Measurements from ENCODE around the gene MAML3. TPM values are rescaled to one million over a fixed set of nuclear protein-coding genes. Genes with fewer than 3 reads are reported as not detected.

The MAML3 gene
- total RNA-seq, 1 experiment from 2014 or later = 0.43 TPM

GRCh38 chr4:139786494-139787354, 367.3 kb downstream of the MAML3 start:
- no peak for DNase-seq (ENCODE audit: low spot score)

DNA sequence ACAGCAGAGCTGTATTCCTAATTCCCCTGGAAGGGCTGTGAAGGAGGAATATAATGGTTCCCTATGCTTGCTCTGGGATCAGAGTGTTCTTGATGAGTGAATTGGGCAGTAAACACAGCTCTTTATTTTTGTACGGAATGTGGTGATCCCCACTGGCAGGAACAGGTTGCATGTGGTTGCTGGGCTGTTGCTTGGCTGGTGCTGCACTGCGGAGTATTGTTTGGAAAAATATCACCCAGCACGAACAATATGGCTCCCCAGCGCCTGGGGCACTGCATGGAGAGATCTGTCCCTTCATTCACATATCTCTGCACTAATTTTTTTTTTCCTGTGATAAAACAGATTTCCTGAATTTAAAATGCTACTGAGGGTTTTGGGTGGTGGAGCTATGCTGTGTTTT, 368.6 kb downstream of the MAML3 start:
- DNase-seq (ENCODE audit: low spot score) = no peak

- no peak for DNase-seq (ENCODE audit: low spot score)
Observed at GRCh38 chr4:139783741-139784484, 370.1 kb downstream of the MAML3 start.

DNA sequence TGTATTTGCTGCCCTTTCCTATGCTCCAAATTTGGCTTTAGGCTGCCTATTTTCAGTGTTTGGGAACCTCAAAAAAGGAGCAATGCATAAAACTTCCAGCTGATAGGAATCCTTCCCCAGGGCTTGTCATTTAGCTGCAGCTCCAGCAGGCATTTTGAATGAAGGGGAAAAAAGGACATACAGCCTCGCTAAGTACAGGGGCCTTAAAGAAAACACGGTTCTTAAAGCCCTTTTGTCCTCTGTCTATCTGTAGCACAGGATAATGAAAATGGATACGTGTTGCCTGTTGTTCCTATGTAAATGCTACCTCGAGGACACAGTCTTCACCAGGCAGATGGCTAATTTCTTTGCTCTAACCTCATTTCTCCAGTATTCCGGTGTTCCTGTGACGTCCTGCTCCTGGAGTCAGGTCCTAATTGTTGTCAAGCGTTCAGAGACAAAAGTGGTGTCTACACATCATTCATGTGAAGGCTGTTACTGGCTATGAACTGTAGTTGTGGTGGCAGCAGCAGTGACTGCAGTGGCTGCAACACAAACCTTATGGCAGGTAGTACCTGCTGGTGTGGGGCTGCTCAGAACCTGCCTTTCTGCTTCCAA, 371.0 kb downstream of the MAML3 start:
- DNase-seq (ENCODE audit: low spot score) = no peak

DNA sequence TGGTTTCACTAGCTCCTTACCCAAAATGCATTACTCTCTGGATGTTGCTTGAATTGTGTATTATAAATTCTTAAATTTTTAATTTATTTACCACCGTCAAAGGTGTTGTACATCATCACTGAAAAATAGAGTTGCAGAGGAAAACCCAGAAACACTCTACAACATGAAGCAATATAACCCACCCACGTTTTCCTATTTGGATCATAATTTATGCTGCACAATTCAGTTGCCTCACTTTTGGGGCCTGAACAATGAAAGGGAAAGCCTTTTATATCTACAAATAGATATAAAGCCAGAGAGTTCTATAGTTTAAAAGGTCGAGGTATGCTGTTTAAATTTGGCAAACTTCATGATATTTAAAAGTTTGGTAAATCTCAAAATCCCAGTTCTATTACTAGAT, 372.9 kb downstream of the MAML3 start:
- no peak for DNase-seq (ENCODE audit: low spot score)

DNA sequence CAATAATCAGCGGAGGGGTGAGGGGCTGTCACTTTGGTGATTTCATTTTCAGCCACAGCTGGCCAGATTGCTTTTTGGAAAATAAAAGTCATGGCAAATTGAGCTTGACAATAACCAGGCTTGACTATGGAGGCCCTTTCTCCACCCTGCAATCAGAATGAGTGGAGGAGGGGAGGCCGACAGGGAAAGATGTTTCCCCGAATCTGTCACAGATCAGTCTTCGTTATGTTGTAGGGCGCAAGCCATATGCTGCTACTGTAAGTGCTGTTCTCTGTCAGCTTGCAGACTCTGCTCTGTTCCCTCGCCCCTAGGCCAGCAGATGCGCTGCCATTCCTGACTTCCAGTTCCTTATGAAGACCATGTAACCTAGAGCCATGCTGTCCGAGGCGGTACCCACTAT, 374.3 kb downstream of the MAML3 start:
- no peak for DNase-seq (ENCODE audit: low spot score)

- DNase-seq (ENCODE audit: low spot score) = no peak
Observed at GRCh38 chr4:139777757-139778156, 376.2 kb downstream of the MAML3 start.

DNA sequence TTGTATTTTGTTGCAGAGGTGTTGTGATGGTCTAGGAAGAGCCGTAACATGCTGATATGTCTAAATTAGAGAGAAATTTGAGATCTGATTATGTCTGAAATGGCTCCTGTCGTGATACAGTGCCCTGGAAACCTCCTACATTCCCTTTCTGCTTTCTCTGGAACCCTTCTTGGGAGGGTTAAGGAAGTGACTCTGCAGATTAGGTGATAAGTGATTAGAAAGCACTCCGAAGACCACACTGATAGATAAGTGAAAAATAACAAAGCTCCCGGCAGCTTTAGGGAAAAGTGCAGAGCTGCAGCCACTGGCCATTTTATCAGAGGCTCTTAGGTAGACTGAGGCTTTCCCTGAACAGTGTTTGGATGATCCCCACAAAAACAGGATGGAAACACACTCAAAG, 377.7 kb downstream of the MAML3 start:
- DNase-seq (ENCODE audit: low spot score) = no peak

DNA sequence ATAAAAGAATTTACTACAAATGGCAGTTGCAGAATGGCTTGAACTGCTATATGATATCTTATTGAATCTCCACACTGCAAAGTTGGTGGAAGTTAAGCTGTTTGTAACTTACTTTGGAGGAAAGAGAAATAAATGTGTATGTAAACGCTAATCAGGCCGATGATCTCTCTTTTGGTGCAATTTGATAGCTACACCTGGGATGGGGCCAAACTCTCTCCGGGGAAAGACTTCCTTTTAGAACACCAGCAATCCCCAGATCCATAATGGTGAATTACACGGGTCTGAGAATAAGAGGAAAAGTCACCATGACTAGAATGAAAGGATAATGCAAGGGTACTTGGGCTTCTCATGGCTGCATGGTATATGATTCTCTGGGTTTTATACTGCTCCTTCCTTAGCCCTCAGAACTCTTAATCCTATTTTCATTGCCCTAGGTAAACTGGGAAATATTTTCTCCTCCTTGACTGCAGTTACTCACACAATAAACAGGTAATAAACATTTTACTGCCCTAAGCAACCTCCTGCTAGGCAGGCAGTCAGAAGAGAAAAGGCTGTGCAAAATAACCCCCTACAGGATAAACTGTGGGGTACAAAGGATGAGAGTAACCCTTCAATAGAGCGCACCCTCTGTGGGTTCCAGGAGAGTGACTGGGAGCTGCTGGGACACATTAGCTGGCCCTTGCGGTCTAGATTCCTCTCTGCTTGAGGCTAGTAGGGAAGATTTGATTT, 379.1 kb downstream of the MAML3 start:
- DNase-seq (ENCODE audit: low spot score) = no peak

- DNase-seq (ENCODE audit: low spot score) = no peak
Observed at GRCh38 chr4:139773560-139774318, 380.2 kb downstream of the MAML3 start.

- DNase-seq (ENCODE audit: low spot score) = no peak
Observed at GRCh38 chr4:139770361-139770760, 383.6 kb downstream of the MAML3 start.

- no peak for DNase-seq (ENCODE audit: low spot score)
Observed at GRCh38 chr4:139769364-139769763, 384.6 kb downstream of the MAML3 start.

DNA sequence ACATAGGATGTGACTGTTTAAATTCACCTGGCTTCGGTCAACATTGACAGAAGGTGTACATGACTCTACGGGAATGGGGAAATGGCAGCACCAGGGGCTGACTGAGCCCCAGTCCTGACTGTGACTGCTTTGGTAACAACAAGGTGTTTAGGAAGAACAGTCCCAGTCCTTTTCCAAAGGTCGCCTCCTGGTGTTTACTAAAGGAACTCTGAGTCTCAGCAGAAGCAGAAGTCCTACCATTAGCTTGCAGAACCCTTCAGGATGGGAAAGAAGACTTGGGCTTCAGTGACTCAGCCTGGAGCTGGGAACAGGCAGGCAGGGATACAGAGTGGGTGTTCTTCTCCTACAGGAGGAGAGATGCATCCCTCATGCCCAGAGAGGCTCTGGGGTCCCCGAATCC, 385.1 kb downstream of the MAML3 start:
- DNase-seq (ENCODE audit: low spot score) = peak; percentile 11

DNA sequence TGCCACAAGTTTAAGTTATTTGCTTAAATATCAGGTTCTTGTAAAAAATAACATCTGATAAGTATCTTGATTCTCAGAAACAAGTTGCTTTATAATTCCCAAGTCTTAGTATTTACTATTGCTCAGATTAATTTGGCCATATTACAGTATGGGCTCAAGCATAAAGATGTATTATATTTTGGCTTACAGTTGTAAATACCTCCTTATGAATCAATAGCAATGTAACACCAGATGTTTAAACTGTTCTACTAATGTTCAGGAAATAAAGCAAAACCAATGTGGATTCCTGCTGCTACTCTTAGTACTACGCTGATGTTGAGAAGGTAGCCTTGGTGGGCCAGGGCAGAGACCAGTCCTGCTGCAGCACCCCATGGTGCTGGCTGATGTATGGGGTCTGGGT, 385.6 kb downstream of the MAML3 start:
- no peak for DNase-seq (ENCODE audit: low spot score)

- DNase-seq (ENCODE audit: low spot score) = no peak
Observed at GRCh38 chr4:139767585-139767984, 386.4 kb downstream of the MAML3 start.

- no peak for DNase-seq (ENCODE audit: low spot score)
Observed at GRCh38 chr4:139767168-139767567, 386.8 kb downstream of the MAML3 start.

DNA sequence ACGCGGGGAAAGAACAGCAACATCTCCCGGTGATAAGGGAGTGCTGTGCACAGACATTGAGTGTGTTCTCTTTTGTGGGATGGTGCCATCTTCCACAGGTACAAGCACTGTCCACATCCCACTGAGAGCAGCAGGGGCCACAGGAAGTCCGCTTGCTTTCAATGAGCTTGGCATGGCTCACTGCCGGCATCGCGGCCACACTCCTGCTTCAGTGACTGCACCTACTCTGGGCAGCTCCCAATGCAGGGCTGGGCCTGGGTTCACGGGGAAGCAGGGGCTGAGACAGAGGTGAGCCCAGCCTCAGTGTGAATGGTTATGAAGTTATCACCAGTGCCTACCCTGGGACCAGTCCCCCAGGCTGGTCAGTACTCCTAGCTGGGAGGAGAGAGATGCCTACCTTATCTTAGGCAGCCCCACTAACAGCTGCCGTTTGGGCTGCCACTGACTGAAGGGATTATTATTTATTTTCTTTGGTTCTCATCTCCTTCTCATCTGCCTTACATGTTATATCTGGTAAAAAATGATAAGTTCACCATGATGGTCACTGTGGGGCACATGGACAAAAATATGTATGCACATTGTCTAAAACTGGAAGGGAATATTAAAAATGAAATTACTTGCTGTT, 389.2 kb downstream of the MAML3 start:
- no peak for DNase-seq (ENCODE audit: low spot score)

DNA sequence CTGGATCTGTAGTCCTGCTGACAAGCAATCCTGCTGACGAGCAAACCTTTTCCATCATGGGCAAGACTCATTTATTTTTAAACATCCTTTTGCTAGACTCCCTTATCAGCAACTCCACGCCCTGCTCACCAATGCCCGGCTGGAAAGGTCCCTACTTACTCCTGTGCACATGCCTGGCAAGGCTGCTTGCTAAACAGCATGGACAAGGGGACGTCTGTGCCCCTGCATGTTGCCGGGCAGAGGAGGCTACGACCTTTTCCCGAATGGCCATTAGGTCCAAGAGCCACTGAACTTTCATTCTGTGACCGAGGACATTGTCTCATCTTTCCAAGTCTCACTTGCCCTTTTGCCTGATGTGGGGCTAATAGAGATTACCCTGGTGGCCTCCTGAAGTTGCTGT, 389.8 kb downstream of the MAML3 start:
- no peak for DNase-seq (ENCODE audit: low spot score)

GRCh38 chr4:139763672-139764071, 390.3 kb downstream of the MAML3 start:
- DNase-seq (ENCODE audit: low spot score) = no peak

GRCh38 chr4:139763205-139763604, 390.8 kb downstream of the MAML3 start:
- DNase-seq (ENCODE audit: low spot score) = no peak

GRCh38 chr4:139762720-139763119, 391.3 kb downstream of the MAML3 start:
- DNase-seq (ENCODE audit: low spot score) = no peak
